ENCODE results near the gene CACNG7.
"Not testable (repeated sequence)": the region's sequence is repeated elsewhere in the genome, so short reads cannot be mapped to it uniquely, and the experiment has no call there.

CACNG7 gene

GRCh38 chr19:53944416-53944815, 35.3 kb downstream of the CACNG7 start:
- no peak for DNase-seq (ENCODE audit: insufficient read length, low spot score)
- no peak for FAIRE-seq
- TF ChIP-seq CTCF (IDR thresholded peaks at IDR 0.05; ENCODE audit: insufficient read depth, missing control alignments): no peak

GRCh38 chr19:53944933-53945332, 35.9 kb downstream of the CACNG7 start:
- TF ChIP-seq CTCF (IDR thresholded peaks at IDR 0.05; ENCODE audit: insufficient read depth, missing control alignments): no peak
- DNase-seq (ENCODE audit: insufficient read length, low spot score) (no peak), FAIRE-seq (no peak)

- DNase-seq (ENCODE audit: insufficient read length, low spot score) (no peak), FAIRE-seq (no peak)
- no peak for TF ChIP-seq CTCF (IDR thresholded peaks at IDR 0.05; ENCODE audit: insufficient read depth, missing control alignments)
Observed at GRCh38 chr19:53945441-53945840, 36.4 kb downstream of the CACNG7 start.

- FAIRE-seq: no peak
Observed at GRCh38 chr19:53945998-53946397, 36.9 kb downstream of the CACNG7 start.

GRCh38 chr19:53947624-53948023, 38.5 kb downstream of the CACNG7 start:
- FAIRE-seq (no peak), DNase-seq (ENCODE audit: insufficient read length, low spot score) (no peak)
- peak; percentile 21 for TF ChIP-seq CTCF (IDR thresholded peaks at IDR 0.05; ENCODE audit: insufficient read depth, missing control alignments)

More at GRCh38 chr19:53945998-53946397, 36.9 kb downstream of the CACNG7 start:
- TF ChIP-seq CTCF (IDR thresholded peaks at IDR 0.05; ENCODE audit: insufficient read depth, missing control alignments): no peak
- no peak for DNase-seq (ENCODE audit: insufficient read length, low spot score)

- not testable (repeated sequence) for DNase-seq (ENCODE audit: insufficient read length, low spot score)
Observed at GRCh38 chr19:53948611-53949010, 39.5 kb downstream of the CACNG7 start.

GRCh38 chr19:53951436-53951835, 42.4 kb downstream of the CACNG7 start:
- no peak for TF ChIP-seq CTCF (IDR thresholded peaks at IDR 0.05; ENCODE audit: insufficient read depth, missing control alignments)
- no peak for FAIRE-seq
- DNase-seq (ENCODE audit: insufficient read length, low spot score): no peak

More at GRCh38 chr19:53948611-53949010, 39.5 kb downstream of the CACNG7 start:
- FAIRE-seq: not testable (repeated sequence)

- no peak for TF ChIP-seq CTCF (IDR thresholded peaks at IDR 0.05; ENCODE audit: insufficient read depth, missing control alignments)
- DNase-seq (ENCODE audit: insufficient read length, low spot score): no peak
- no peak for FAIRE-seq
Observed at GRCh38 chr19:53951947-53952346, 42.9 kb downstream of the CACNG7 start.

Measured in D721Med (cell line).